GM18508 (cell line): ENCODE data around the gene PSMB7.

Source experiments
- ATAC-seq: cut with Tn5 transposase; IDR thresholded peaks from one replicate; pipeline ENCODE4 v1.9.1; 2021; ENCODE audit warnings: moderate number of reproducible peaks; ENCODE audit not compliant: insufficient read depth, unreplicated experiment

PSMB7 gene

DNA sequence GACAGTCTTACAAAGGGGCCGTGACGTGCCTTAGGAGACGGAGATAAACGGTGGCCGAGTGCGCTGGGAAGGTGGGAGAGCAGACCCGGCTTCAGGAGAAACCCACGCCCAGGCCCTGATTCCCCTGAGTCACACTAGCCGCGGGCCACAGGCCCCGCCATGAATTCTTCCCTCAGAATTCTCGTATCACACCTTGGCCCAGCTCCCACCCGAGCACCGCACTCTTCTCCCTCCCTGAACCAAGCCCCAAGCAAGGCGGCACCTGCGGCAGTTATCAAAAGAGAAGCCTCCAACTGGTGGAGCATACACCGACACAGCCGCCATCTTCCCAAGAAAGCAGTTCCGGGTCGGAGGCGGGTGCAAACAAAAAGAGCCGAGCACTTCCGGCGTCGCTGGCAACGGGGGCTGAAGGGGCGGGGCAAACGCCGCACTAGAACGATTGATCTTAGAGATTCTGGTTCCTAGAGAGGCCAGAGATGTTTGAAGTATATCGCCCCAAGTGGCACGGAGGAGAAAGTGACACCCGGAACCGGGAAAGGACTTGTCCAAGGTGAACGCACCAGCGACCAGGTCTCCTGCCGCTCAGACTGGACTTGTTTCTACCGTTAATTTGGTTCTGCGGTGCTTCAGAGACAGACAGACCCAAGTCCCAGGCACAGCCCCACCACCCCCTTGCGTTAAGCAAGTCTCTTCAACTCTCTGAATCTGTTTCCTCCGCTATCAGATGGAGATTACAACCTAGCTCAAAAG is at the start of gene PSMB7:
PSMB7 (minus strand) TSS at position 341 of the 750 bp plus-strand sequence; CDS start at position 324, 17 bp downstream.
- peak; percentile 64 for ATAC-seq

GRCh38 chr9:124462739-124463138 is 47.5 kb upstream of the PSMB7 start:
- ATAC-seq: no peak

DNA sequence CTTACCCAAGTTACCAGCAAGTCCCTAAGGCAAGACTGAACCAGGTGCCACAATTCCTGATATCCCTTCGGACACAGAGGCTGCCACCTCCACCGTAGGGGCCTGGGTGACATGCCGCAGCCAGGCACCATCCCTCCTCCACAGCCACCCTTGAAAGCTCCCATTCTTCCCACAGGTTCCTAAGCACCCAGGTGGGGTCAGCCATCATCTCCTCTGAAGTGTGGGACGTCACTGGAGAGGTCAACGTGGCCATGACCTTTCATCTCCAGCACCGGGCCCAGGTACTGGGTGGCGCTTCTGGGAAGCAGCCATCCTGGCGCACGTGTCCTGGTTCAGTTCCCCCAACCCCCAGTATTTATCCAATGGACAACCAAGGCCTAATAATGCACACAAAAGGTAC is 43.2 kb upstream of the PSMB7 start:
- ATAC-seq: no peak

- no peak for ATAC-seq
These were observed 42.7 kb upstream of the PSMB7 start for GRCh38 chr9:124457887-124458431.

DNA sequence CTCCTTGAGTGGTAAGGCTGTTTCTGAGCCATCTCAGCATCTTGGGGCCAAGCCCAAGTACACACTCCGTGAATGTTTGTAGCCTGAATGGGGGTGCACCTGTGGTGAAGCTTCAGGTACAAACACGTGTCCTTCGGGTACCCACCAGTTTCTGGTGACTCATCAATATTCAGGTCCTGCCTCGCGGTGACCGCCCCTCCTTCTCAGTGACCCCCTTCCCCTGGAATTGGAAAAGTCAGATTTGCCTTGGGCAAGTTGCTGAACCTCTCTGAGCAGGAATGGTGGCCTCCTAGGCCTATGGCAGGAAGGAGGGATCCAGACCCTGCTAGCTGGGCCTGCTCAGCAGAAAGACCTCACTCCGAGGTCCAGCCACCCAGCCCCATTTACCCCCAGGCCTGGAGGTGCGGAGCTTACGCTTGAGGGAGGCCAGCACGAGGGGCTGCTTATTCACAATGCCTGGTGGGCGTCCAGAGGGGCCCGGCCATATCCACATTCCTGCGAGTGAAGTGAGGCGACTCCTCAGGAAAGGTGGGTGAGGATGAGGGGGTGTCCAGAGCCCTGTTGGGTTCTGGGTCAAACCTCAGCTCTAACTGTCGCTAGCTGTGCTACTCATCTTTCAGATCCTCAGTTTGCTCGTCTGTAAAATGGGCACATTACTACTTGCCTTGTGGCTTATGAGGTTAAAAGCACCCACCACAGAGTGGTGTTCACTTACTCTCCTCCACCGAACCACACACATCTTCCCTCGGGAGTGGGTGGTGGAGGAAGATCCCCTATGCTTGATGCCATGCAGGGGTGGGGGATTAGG is 42.0 kb upstream of the PSMB7 start:
- no peak for ATAC-seq

DNA sequence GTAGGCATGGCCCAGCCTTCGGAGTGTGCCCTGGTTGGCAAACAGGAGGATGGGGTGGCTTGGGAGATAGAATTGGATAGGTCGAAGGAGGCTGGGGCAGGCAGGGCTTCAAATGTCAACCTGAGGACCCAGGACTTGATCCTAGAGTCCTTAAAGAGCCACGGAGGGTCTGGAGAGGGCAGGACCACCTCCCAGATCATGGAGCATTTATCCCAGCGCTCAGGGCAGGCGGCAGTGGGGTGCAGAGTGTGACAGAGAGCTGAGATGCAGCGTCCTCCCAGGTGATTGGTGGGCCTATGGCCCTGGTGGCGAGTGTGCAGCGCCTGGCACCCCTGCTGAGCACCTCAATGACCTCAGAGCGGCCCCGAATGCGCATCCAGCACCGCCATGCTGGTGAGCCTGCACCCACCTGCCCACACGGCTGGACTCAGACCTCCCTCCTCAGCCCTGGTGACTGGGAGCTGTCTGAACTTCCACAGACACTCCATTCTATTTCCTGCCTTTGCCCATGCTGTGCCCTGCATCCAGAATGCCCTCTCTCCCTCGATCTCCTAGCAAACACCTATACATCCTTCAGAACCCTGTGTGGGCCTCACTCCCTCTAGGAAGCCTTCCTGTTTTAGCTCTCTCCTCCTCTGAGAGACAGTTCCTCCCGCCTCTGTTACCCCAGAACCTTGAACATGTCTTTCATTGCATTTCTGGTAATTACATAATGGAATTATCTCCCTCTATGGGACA is 41.3 kb upstream of the PSMB7 start:
- ATAC-seq: no peak

GRCh38 chr9:124455820-124456219 is 40.6 kb upstream of the PSMB7 start:
- ATAC-seq: no peak

GRCh38 chr9:124454791-124455443 is 39.7 kb upstream of the PSMB7 start:
- ATAC-seq: no peak

DNA sequence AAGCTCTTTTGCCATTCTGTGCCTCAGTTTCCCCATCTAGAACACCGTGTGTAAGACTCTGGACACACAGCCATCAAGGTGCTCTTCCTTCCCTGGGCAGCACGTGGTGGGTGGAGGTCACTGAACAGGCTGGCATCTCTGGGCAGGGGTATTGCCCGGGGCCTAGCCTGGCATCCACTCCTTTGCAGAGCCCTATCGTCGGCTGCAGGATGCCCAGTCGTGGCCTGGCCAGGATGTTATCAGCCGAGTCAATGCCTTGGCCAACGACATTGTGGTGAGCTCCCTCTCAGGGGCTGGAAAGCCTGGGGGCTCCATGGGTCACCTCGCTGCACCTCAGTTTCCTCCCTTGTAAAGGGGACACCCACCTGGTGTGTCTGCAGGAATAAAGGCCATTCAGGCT is 39.1 kb upstream of the PSMB7 start:
- ATAC-seq: no peak

DNA sequence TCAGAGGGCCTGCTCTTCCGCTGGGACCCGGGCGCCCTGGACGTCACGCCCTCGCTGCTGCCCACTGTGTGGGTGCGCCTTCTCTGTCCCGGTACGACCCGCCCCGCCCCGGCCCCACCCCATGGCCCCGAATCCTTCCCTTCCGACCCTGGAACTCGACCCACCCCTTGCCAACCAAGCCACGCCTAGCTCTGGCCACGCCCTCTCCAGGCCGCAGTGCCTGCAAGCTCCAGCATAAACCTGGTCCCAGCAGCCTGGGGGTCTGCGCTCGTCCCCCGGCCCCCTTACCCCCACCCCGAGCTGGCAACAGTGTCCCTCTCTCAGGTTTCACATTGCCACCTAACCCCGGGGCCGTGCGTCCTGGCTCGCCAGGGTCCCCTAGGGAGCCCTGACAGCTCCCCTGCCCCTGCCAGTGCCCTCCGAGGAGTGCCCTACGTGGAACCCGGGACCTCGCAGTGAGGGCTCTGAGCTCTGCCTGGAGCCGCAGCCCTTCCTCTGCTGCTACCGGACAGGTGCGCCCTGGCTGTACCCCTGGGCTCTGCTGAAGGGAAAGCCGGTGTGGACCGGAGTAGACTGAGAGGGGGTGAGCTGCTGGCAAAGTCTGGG is 38.4 kb upstream of the PSMB7 start:
- ATAC-seq: no peak

- ATAC-seq: no peak
These were observed 37.8 kb upstream of the PSMB7 start for GRCh38 chr9:124452841-124453585.

GRCh38 chr9:124452326-124452725 is 37.1 kb upstream of the PSMB7 start:
- ATAC-seq: no peak

- no peak for ATAC-seq
These were observed 35.9 kb upstream of the PSMB7 start for GRCh38 chr9:124450931-124451661.

GRCh38 chr9:124450241-124450924 is 35.1 kb upstream of the PSMB7 start, which contains the start of gene ADGRD2:
TSS of gene ADGRD2 (plus strand) at chr9:124450451. CDS start at chr9:124451667, 1,216 bp downstream.
- no peak for ATAC-seq

- ATAC-seq: no peak
These were observed 34.3 kb upstream of the PSMB7 start for GRCh38 chr9:124449381-124450151.

DNA sequence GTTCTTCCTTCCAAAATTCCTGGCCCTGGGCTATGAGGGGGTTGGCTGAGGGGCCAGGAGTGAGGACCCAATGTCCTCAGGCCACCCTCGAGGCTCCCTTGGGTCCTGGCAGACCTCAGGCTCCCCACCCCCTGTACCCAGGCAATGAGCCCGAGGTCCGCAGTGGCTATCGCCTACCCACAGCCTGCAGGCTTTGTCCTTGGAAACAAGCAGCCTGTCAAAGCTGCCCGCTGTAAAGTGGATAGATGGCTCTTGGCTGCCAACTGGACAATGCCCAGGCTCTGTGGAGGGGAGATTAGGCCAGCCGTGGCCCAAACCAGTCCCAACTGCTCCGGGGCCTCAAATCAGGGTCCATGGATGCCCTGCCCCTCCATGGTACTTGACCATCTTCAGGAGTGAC is 32.8 kb upstream of the PSMB7 start:
- no peak for ATAC-seq

GRCh38 chr9:124447297-124447661 is 32.0 kb upstream of the PSMB7 start:
- no peak for ATAC-seq
